GM19467 (cell line): ENCODE measurements around the gene ATP10A.

Experiments
- ATAC-seq: cut with Tn5 transposase; IDR thresholded peaks from one replicate; pipeline ENCODE4 v1.9.1; 2021; ENCODE audit warnings: mild to moderate bottlenecking, moderate library complexity; ENCODE audit not compliant: unreplicated experiment

Gene ATP10A

GRCh38 chr15:25863111-25863967 is at the start of gene ATP10A:
TSS of gene ATP10A (minus strand) at chr15:25863327. CDS start at chr15:25863096, 231 bp downstream.
- ATAC-seq, result no peak

GRCh38 chr15:25912035-25912434 is 48.9 kb upstream of the ATP10A start:
- no peak for ATAC-seq

- ATAC-seq, result no peak
Observed at GRCh38 chr15:25910832-25911231, 47.7 kb upstream of the ATP10A start.

- no peak for ATAC-seq
Observed at GRCh38 chr15:25909806-25910205, 46.7 kb upstream of the ATP10A start.

- ATAC-seq, result no peak
Observed at GRCh38 chr15:25909325-25909724, 46.2 kb upstream of the ATP10A start.

- ATAC-seq, result no peak
Observed at GRCh38 chr15:25905140-25905539, 42.0 kb upstream of the ATP10A start.

- ATAC-seq, result no peak
Observed at GRCh38 chr15:25903024-25903581, 40.0 kb upstream of the ATP10A start.

- ATAC-seq, result no peak
Observed at GRCh38 chr15:25901811-25902605, 38.9 kb upstream of the ATP10A start.

GRCh38 chr15:25900901-25901300 is 37.8 kb upstream of the ATP10A start:
- ATAC-seq, result no peak

- ATAC-seq, result no peak
Observed at GRCh38 chr15:25900431-25900830, 37.3 kb upstream of the ATP10A start.

- ATAC-seq, result no peak
Observed at GRCh38 chr15:25899870-25900269, 36.7 kb upstream of the ATP10A start.

GRCh38 chr15:25897658-25898057 is 34.5 kb upstream of the ATP10A start:
- no peak for ATAC-seq

- ATAC-seq, result no peak
Observed at GRCh38 chr15:25894371-25894902, 31.3 kb upstream of the ATP10A start.

GRCh38 chr15:25893596-25893995 is 30.5 kb upstream of the ATP10A start:
- no peak for ATAC-seq

GRCh38 chr15:25892126-25892525 is 29.0 kb upstream of the ATP10A start:
- ATAC-seq, result no peak

GRCh38 chr15:25891081-25891480 is 28.0 kb upstream of the ATP10A start:
- ATAC-seq, result no peak

GRCh38 chr15:25890529-25890928 is 27.4 kb upstream of the ATP10A start:
- ATAC-seq, result no peak

- ATAC-seq, result no peak
Observed at GRCh38 chr15:25887870-25888269, 24.7 kb upstream of the ATP10A start.

GRCh38 chr15:25886498-25887140 is 23.5 kb upstream of the ATP10A start:
- no peak for ATAC-seq

GRCh38 chr15:25884370-25884769 is 21.2 kb upstream of the ATP10A start:
- ATAC-seq, result no peak
